ENCODE data around the gene PCDHB15.
"Not testable (repeated sequence)": the region's sequence is repeated elsewhere in the genome, so short reads cannot be mapped to it uniquely, and the experiment has no call there.

Gene PCDHB15

DNA sequence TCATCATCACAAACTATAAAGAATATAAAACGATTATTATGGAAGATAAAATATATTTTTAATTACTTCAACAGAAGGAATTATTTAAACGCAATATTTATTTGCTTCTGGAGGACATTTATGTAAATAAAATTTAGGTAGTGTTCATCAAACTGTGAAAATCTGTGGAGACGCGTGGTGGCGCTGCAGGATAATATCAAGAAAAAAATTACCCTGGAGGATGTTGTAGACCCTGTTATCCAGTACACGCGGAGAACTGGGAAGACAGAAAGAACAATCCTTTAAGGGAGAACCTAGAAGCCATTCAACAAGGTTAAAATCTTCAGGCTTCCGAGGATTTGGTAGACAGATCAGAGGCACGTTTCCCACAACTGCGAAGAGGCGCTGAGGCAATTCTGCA is 36.7 kb upstream of the PCDHB15 start, which contains the start of gene PCDHB12:
TSS of gene PCDHB12 (plus strand) at position 242 of the 400 bp plus-strand sequence. CDS start 189 bp downstream, outside the sequence.
- Histone ChIP-seq H3F3A (ENCODE audit: low read depth) (no peaks in the 10 kb centered on the region), H3K9ac (ENCODE audit: low read depth, low read length, poor library complexity, severe bottlenecking) (no peak within 1 kb of the TSS), H4K20me1 (ENCODE audit: insufficient read depth, low read length, poor library complexity, severe bottlenecking) (no peaks in the 10 kb centered on the region), H3K36me3 (ENCODE audit: insufficient read depth, low read length) (no peaks in the 10 kb centered on the region), H3K79me2 (ENCODE audit: insufficient read depth, low read length) (no peaks in the 10 kb centered on the region), H3K9me3 (ENCODE audit: insufficient read depth, low read depth, low read length) (no peaks in the 10 kb centered on the region), H3K4me2 (ENCODE audit: low read depth, low read length, poor library complexity, severe bottlenecking) (no peak within 1 kb of the TSS), H2AFZ (ENCODE audit: low read length) (no peak within 1 kb of the TSS), H3K9me2 (replicated peaks; ENCODE audit: low read depth, low read length) (no peaks in the 10 kb centered on the region), H3K4me1 (ENCODE audit: insufficient read depth, low read length, poor library complexity, severe bottlenecking) (no peaks in the 10 kb centered on the region), H3K4me3 (ENCODE audit: low read length, poor library complexity, severe bottlenecking) (no peak within 1 kb of the TSS), H3K27me3 (ENCODE audit: insufficient read depth, low read length, poor library complexity, severe bottlenecking) (no peaks in the 10 kb centered on the region)
- TF ChIP-seq EZH2phosphoT487 (IDR thresholded peaks at IDR 0.05; ENCODE audit: borderline replicate concordance), result no peak
- TF ChIP-seq, protein P1, sequence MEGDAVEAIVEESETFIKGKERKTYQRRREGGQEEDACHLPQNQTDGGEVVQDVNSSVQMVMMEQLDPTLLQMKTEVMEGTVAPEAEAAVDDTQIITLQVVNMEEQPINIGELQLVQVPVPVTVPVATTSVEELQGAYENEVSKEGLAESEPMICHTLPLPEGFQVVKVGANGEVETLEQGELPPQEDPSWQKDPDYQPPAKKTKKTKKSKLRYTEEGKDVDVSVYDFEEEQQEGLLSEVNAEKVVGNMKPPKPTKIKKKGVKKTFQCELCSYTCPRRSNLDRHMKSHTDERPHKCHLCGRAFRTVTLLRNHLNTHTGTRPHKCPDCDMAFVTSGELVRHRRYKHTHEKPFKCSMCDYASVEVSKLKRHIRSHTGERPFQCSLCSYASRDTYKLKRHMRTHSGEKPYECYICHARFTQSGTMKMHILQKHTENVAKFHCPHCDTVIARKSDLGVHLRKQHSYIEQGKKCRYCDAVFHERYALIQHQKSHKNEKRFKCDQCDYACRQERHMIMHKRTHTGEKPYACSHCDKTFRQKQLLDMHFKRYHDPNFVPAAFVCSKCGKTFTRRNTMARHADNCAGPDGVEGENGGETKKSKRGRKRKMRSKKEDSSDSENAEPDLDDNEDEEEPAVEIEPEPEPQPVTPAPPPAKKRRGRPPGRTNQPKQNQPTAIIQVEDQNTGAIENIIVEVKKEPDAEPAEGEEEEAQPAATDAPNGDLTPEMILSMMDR (conservative IDR thresholded peaks at IDR 0.05; ENCODE audit: low read length), result no peak

- H3K4me2 ChIP-seq (ENCODE audit: low read depth, low read length, poor library complexity, severe bottlenecking), result not testable (repeated sequence)
These were observed 34.9 kb upstream of the PCDHB15 start for GRCh38 chr5:141210281-141210680.

GRCh38 chr5:141210849-141211248 is 34.3 kb upstream of the PCDHB15 start:
- H3K36me3 ChIP-seq (ENCODE audit: insufficient read depth, low read length); H3K9ac ChIP-seq (ENCODE audit: low read depth, low read length, poor library complexity, severe bottlenecking): not testable (repeated sequence)

More at GRCh38 chr5:141210281-141210680, 34.9 kb upstream of the PCDHB15 start:
- not testable (repeated sequence) for H4K20me1 ChIP-seq (ENCODE audit: insufficient read depth, low read length, poor library complexity, severe bottlenecking); H2AFZ ChIP-seq (ENCODE audit: low read length); H3F3A ChIP-seq (ENCODE audit: low read depth); H3K27me3 ChIP-seq (ENCODE audit: insufficient read depth, low read length, poor library complexity, severe bottlenecking); H3K9ac ChIP-seq (ENCODE audit: low read depth, low read length, poor library complexity, severe bottlenecking); H3K79me2 ChIP-seq (ENCODE audit: insufficient read depth, low read length); H3K4me3 ChIP-seq (ENCODE audit: low read length, poor library complexity, severe bottlenecking); H3K36me3 ChIP-seq (ENCODE audit: insufficient read depth, low read length); H3K9me3 ChIP-seq (ENCODE audit: insufficient read depth, low read depth, low read length); H3K4me1 ChIP-seq (ENCODE audit: insufficient read depth, low read length, poor library complexity, severe bottlenecking); H3K9me2 ChIP-seq (replicated peaks; ENCODE audit: low read depth, low read length)

GRCh38 chr5:141213656-141214339 is 31.4 kb upstream of the PCDHB15 start, which contains the start of gene PCDHB13:
PCDHB13 (plus strand) TSS chr5:141213919; CDS start chr5:141214124, 205 bp downstream.
- H3K36me3 ChIP-seq (ENCODE audit: insufficient read depth, low read length); H3K27me3 ChIP-seq (ENCODE audit: insufficient read depth, low read length, poor library complexity, severe bottlenecking); H3K4me2 ChIP-seq (ENCODE audit: low read depth, low read length, poor library complexity, severe bottlenecking); H3K4me1 ChIP-seq (ENCODE audit: insufficient read depth, low read length, poor library complexity, severe bottlenecking); H2AFZ ChIP-seq (ENCODE audit: low read length); H3K4me3 ChIP-seq (ENCODE audit: low read length, poor library complexity, severe bottlenecking); H3K9me2 ChIP-seq (replicated peaks; ENCODE audit: low read depth, low read length); H3K9ac ChIP-seq (ENCODE audit: low read depth, low read length, poor library complexity, severe bottlenecking); H3F3A ChIP-seq (ENCODE audit: low read depth); H4K20me1 ChIP-seq (ENCODE audit: insufficient read depth, low read length, poor library complexity, severe bottlenecking); H3K9me3 ChIP-seq (ENCODE audit: insufficient read depth, low read depth, low read length); H3K79me2 ChIP-seq (ENCODE audit: insufficient read depth, low read length): not testable (repeated sequence)

More at GRCh38 chr5:141210849-141211248, 34.3 kb upstream of the PCDHB15 start:
- H3K9me2 ChIP-seq (replicated peaks; ENCODE audit: low read depth, low read length); H3K79me2 ChIP-seq (ENCODE audit: insufficient read depth, low read length); H3K4me1 ChIP-seq (ENCODE audit: insufficient read depth, low read length, poor library complexity, severe bottlenecking); H3K9me3 ChIP-seq (ENCODE audit: insufficient read depth, low read depth, low read length); H3K4me2 ChIP-seq (ENCODE audit: low read depth, low read length, poor library complexity, severe bottlenecking); H4K20me1 ChIP-seq (ENCODE audit: insufficient read depth, low read length, poor library complexity, severe bottlenecking); H3K27me3 ChIP-seq (ENCODE audit: insufficient read depth, low read length, poor library complexity, severe bottlenecking); H3K4me3 ChIP-seq (ENCODE audit: low read length, poor library complexity, severe bottlenecking); H3F3A ChIP-seq (ENCODE audit: low read depth); H2AFZ ChIP-seq (ENCODE audit: low read length): not testable (repeated sequence)

DNA sequence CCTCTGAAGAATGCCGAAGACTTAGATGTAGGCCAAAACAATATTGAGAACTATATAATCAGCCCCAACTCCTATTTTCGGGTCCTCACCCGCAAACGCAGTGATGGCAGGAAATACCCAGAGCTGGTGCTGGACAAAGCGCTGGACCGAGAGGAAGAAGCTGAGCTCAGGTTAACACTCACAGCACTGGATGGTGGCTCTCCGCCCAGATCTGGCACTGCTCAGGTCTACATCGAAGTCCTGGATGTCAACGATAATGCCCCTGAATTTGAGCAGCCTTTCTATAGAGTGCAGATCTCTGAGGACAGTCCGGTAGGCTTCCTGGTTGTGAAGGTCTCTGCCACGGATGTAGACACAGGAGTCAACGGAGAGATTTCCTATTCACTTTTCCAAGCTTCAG is 30.6 kb upstream of the PCDHB15 start:
- H3K9me3 ChIP-seq (ENCODE audit: insufficient read depth, low read depth, low read length); H3K4me1 ChIP-seq (ENCODE audit: insufficient read depth, low read length, poor library complexity, severe bottlenecking); H3K36me3 ChIP-seq (ENCODE audit: insufficient read depth, low read length); H3K79me2 ChIP-seq (ENCODE audit: insufficient read depth, low read length); H3K4me2 ChIP-seq (ENCODE audit: low read depth, low read length, poor library complexity, severe bottlenecking); H3K27me3 ChIP-seq (ENCODE audit: insufficient read depth, low read length, poor library complexity, severe bottlenecking); H3F3A ChIP-seq (ENCODE audit: low read depth); H3K9ac ChIP-seq (ENCODE audit: low read depth, low read length, poor library complexity, severe bottlenecking); H3K9me2 ChIP-seq (replicated peaks; ENCODE audit: low read depth, low read length); H2AFZ ChIP-seq (ENCODE audit: low read length); H3K4me3 ChIP-seq (ENCODE audit: low read length, poor library complexity, severe bottlenecking); H4K20me1 ChIP-seq (ENCODE audit: insufficient read depth, low read length, poor library complexity, severe bottlenecking): not testable (repeated sequence)

DNA sequence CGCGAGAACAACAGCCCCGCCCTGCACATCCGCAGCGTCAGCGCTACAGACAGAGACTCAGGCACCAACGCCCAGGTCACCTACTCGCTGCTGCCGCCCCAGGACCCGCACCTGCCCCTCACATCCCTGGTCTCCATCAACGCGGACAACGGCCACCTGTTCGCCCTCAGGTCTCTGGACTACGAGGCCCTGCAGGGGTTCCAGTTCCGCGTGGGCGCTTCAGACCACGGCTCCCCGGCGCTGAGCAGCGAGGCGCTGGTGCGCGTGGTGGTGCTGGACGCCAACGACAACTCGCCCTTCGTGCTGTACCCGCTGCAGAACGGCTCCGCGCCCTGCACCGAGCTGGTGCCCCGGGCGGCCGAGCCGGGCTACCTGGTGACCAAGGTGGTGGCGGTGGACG is 29.7 kb upstream of the PCDHB15 start:
- not testable (repeated sequence) for H3F3A ChIP-seq (ENCODE audit: low read depth); H3K4me2 ChIP-seq (ENCODE audit: low read depth, low read length, poor library complexity, severe bottlenecking); H2AFZ ChIP-seq (ENCODE audit: low read length); H4K20me1 ChIP-seq (ENCODE audit: insufficient read depth, low read length, poor library complexity, severe bottlenecking); H3K36me3 ChIP-seq (ENCODE audit: insufficient read depth, low read length); H3K4me3 ChIP-seq (ENCODE audit: low read length, poor library complexity, severe bottlenecking); H3K9me3 ChIP-seq (ENCODE audit: insufficient read depth, low read depth, low read length); H3K9me2 ChIP-seq (replicated peaks; ENCODE audit: low read depth, low read length); H3K27me3 ChIP-seq (ENCODE audit: insufficient read depth, low read length, poor library complexity, severe bottlenecking); H3K9ac ChIP-seq (ENCODE audit: low read depth, low read length, poor library complexity, severe bottlenecking); H3K79me2 ChIP-seq (ENCODE audit: insufficient read depth, low read length); H3K4me1 ChIP-seq (ENCODE audit: insufficient read depth, low read length, poor library complexity, severe bottlenecking)

Data from Loucy (cell line).